ENCODE results near the gene VKORC1.
A peak's percentile ranks its signal among the peaks of the same experiment; 100 is the strongest.
"Not testable (repeated sequence)": the region's sequence is repeated elsewhere in the genome, so short reads cannot be mapped to it uniquely, and the experiment has no call there.

Gene VKORC1

GRCh38 chr16:31142109-31143010 is 47.8 kb upstream of the VKORC1 start:
- Histone ChIP-seq H3K27ac (replicated peaks; ENCODE audit: low read length) (peak overlapping the region; percentile 87), H2BK5ac (ENCODE audit: low read length) (peak overlapping the region; percentile 46), H3K23ac (ENCODE audit: low read depth, low read length, poor library complexity) (peak overlapping the region; percentile 97), H3K36me3 (replicated peaks in 1 of 2; ENCODE audit: control insufficient read depth in 2 of 2, insufficient read depth in 2 of 2, low read length in 2 of 2) (no peaks in the 10 kb centered on the region), H4K91ac (ENCODE audit: low read depth, low read length, poor library complexity) (peak overlapping the region; percentile 48), H3K4me3 (ENCODE audit: low read length in 2 of 2) (peak overlapping the region; percentile 47 to 76), H3K9me3 (replicated peaks in 1 of 2; ENCODE audit: control insufficient read depth in 2 of 2, insufficient read depth in 1 of 2, low read depth in 1 of 2, low read length in 2 of 2) (no peaks in the 10 kb centered on the region), H2AK5ac (ENCODE audit: low read depth, low read length) (peak overlapping the region; percentile 91), H2BK12ac (ENCODE audit: low read length) (peak overlapping the region; percentile 79), H2BK120ac (ENCODE audit: low read depth, low read length) (no peak overlapping the region), H3K4ac (ENCODE audit: low read length) (peak overlapping the region; percentile 17), H3K18ac (ENCODE audit: low read length) (peak overlapping the region; percentile 99), H3K79me1 (ENCODE audit: low read depth, low read length) (no peaks in the 10 kb centered on the region), H3K9ac (ENCODE audit: low read depth, low read length, poor library complexity) (peak overlapping the region; percentile 88), H3K4me1 (ENCODE audit: control insufficient read depth in 2 of 2, insufficient read depth in 1 of 2, low read depth in 1 of 2, low read length in 2 of 2) (peaks cover 9 to 18% of the 10 kb centered on the region in 2 donors), H2BK15ac (ENCODE audit: low read length) (peak overlapping the region; percentile 100), H4K8ac (ENCODE audit: low read depth, low read length) (peak overlapping the region; percentile 98), H3K14ac (ENCODE audit: low read length) (peak overlapping the region; percentile 95), H2AFZ (ENCODE audit: low read length) (peak overlapping the region; percentile 100), H3K4me2 (ENCODE audit: insufficient read depth, low read length, poor library complexity, severe bottlenecking) (peak overlapping the region; percentile 99), H3K27me3 (ENCODE audit: control insufficient read depth in 3 of 3, insufficient read depth in 3 of 3, low read depth in 1 of 3, low read length in 3 of 3) (peaks cover 0 to 19% (median 18%) of the 10 kb centered on the region in 3 experiments)
- WGBS, 2 donors (ENCODE audit: extremely low coverage in 2 of 2, insufficient read length in 2 of 2, insufficient replicate concordance in 1 of 2), result no CpG with 5 or more reads among the region's 89 CpGs
- DNase-seq (ENCODE audit: low spot score), result peak; percentile 99

- H3K4me1 ChIP-seq (ENCODE audit: control insufficient read depth in 2 of 2, insufficient read depth in 1 of 2, low read depth in 1 of 2, low read length in 2 of 2), result peaks cover 9 to 18% of the 10 kb centered on the region in 2 donors
- WGBS, 2 donors (ENCODE audit: extremely low coverage in 2 of 2, insufficient read length in 2 of 2, insufficient replicate concordance in 1 of 2), result no CpG with 5 or more reads among the region's 10 CpGs
- peak overlapping the region; percentile 92 for H2BK120ac ChIP-seq (ENCODE audit: low read depth, low read length)
- peak overlapping the region; percentile 57 for H3K14ac ChIP-seq (ENCODE audit: low read length)
- peak overlapping the region; percentile 96 for H2BK12ac ChIP-seq (ENCODE audit: low read length)
- H3K9me3 ChIP-seq (replicated peaks in 1 of 2; ENCODE audit: control insufficient read depth in 2 of 2, insufficient read depth in 1 of 2, low read depth in 1 of 2, low read length in 2 of 2), result no peaks in the 10 kb centered on the region
- H3K4ac ChIP-seq (ENCODE audit: low read length), result peak overlapping the region; percentile 90
- no peak for DNase-seq (ENCODE audit: low spot score)
- peak overlapping the region; percentile 19 for H4K91ac ChIP-seq (ENCODE audit: low read depth, low read length, poor library complexity)
- peak overlapping the region; percentile 89 for H2BK5ac ChIP-seq (ENCODE audit: low read length)
- peak overlapping the region; percentile 87 for H3K27ac ChIP-seq (replicated peaks; ENCODE audit: low read length)
- peak overlapping the region; percentile 97 for H3K18ac ChIP-seq (ENCODE audit: low read length)
- H3K4me2 ChIP-seq (ENCODE audit: insufficient read depth, low read length, poor library complexity, severe bottlenecking), result peak overlapping the region; percentile 48
- H3K79me1 ChIP-seq (ENCODE audit: low read depth, low read length), result no peaks in the 10 kb centered on the region
- peak overlapping the region; percentile 90 for H2BK15ac ChIP-seq (ENCODE audit: low read length)
- peak overlapping the region; percentile 90 for H2AFZ ChIP-seq (ENCODE audit: low read length)
- H3K36me3 ChIP-seq (replicated peaks in 1 of 2; ENCODE audit: control insufficient read depth in 2 of 2, insufficient read depth in 2 of 2, low read length in 2 of 2), result no peaks in the 10 kb centered on the region
- H3K27me3 ChIP-seq (ENCODE audit: control insufficient read depth in 3 of 3, insufficient read depth in 3 of 3, low read depth in 1 of 3, low read length in 3 of 3), result peaks cover 0 to 13% (median 12%) of the 10 kb centered on the region in 3 experiments
- H4K8ac ChIP-seq (ENCODE audit: low read depth, low read length), result no peak overlapping the region
- peak overlapping the region; percentile 55 for H3K23ac ChIP-seq (ENCODE audit: low read depth, low read length, poor library complexity)
- H3K9ac ChIP-seq (ENCODE audit: low read depth, low read length, poor library complexity), result peak overlapping the region; percentile 78
- H2AK5ac ChIP-seq (ENCODE audit: low read depth, low read length), result peak overlapping the region; percentile 100
- peak overlapping the region; percentile 20 to 47 for H3K4me3 ChIP-seq (ENCODE audit: low read length in 2 of 2)
Measured at GRCh38 chr16:31141489-31142108, 47.0 kb upstream of the VKORC1 start.

- peaks cover 9 to 18% of the 10 kb centered on the region in 2 donors for H3K4me1 ChIP-seq (ENCODE audit: control insufficient read depth in 2 of 2, insufficient read depth in 1 of 2, low read depth in 1 of 2, low read length in 2 of 2)
- H3K36me3 ChIP-seq (replicated peaks in 1 of 2; ENCODE audit: control insufficient read depth in 2 of 2, insufficient read depth in 2 of 2, low read length in 2 of 2); H4K8ac ChIP-seq (ENCODE audit: low read depth, low read length); H3K79me1 ChIP-seq (ENCODE audit: low read depth, low read length); H3K9me3 ChIP-seq (replicated peaks in 1 of 2; ENCODE audit: control insufficient read depth in 2 of 2, insufficient read depth in 1 of 2, low read depth in 1 of 2, low read length in 2 of 2); DNase-seq (ENCODE audit: low spot score); H3K4me2 ChIP-seq (ENCODE audit: insufficient read depth, low read length, poor library complexity, severe bottlenecking): not testable (repeated sequence)
- peak overlapping the region; percentile 87 for H3K27ac ChIP-seq (replicated peaks; ENCODE audit: low read length)
- H3K9ac ChIP-seq (ENCODE audit: low read depth, low read length, poor library complexity), result peak overlapping the region; percentile 78
- peak overlapping the region in 1 of 2 donors; percentile 47 for H3K4me3 ChIP-seq (ENCODE audit: low read length in 2 of 2)
- H2BK12ac ChIP-seq (ENCODE audit: low read length), result peak overlapping the region; percentile 96
- peaks cover 0 to 12% (median 8%) of the 10 kb centered on the region in 3 experiments for H3K27me3 ChIP-seq (ENCODE audit: control insufficient read depth in 3 of 3, insufficient read depth in 3 of 3, low read depth in 1 of 3, low read length in 3 of 3)
- H3K14ac ChIP-seq (ENCODE audit: low read length), result peak overlapping the region; percentile 57
- H2AK5ac ChIP-seq (ENCODE audit: low read depth, low read length), result peak overlapping the region; percentile 100
- peak overlapping the region; percentile 90 for H2AFZ ChIP-seq (ENCODE audit: low read length)
- peak overlapping the region; percentile 19 for H4K91ac ChIP-seq (ENCODE audit: low read depth, low read length, poor library complexity)
- H2BK15ac ChIP-seq (ENCODE audit: low read length), result peak overlapping the region; percentile 90
- H2BK120ac ChIP-seq (ENCODE audit: low read depth, low read length), result peak overlapping the region; percentile 92
- peak overlapping the region; percentile 89 for H2BK5ac ChIP-seq (ENCODE audit: low read length)
- H3K23ac ChIP-seq (ENCODE audit: low read depth, low read length, poor library complexity), result peak overlapping the region; percentile 55
- peak overlapping the region; percentile 90 for H3K4ac ChIP-seq (ENCODE audit: low read length)
- peak overlapping the region; percentile 97 for H3K18ac ChIP-seq (ENCODE audit: low read length)
- no CpG with 5 or more reads among the region's 9 CpGs for WGBS, 2 donors (ENCODE audit: extremely low coverage in 2 of 2, insufficient read length in 2 of 2, insufficient replicate concordance in 1 of 2)
Measured at GRCh38 chr16:31141071-31141469, 46.5 kb upstream of the VKORC1 start.
